Left lung (tissue), 10 donors: Measurements from ENCODE around the gene RBL2. TPM values are rescaled to one million over a fixed set of nuclear protein-coding genes. Genes with fewer than 3 reads are reported as not detected.

ENCODE experiments used
- ATAC-seq: fragments of 200-7000 bp; cut with Tn5 transposase; one replicate; pipeline ENCODE4 v1.9.1; 2020; ENCODE audit warnings: moderate library complexity
- DNase-seq, 4 donors: peaks; one replicate each; pipeline ENCODE4 v3.0.0-alpha.2; 2013 to 2020
- H3K27ac ChIP-seq, 2 donors: fragments of 200-600 bp; sonication (generic) in 1 of 2; one replicate each; pipeline versions ENCODE4 v1.5.0 to v1.8.0; 2020 to 2021
- H3K27me3 ChIP-seq, 2 donors: fragments of 200-600 bp; sonication (generic) in 1 of 2; one replicate each; pipeline versions ENCODE4 v1.5.0 to v1.8.0; 2020 to 2021
- H3K36me3 ChIP-seq, 2 donors: fragments of 200-600 bp; sonication (generic) in 1 of 2; one replicate each; pipeline versions ENCODE4 v1.5.0 to v1.8.0; 2020 to 2021
- H3K4me1 ChIP-seq, 2 donors: fragments of 200-600 bp; one replicate each; pipeline ENCODE4 v1.8.0; 2021
- H3K4me3 ChIP-seq, 2 donors: fragments of 200-600 bp; sonication (generic) in 1 of 2; one replicate each; pipeline versions ENCODE4 v1.5.0 to v1.8.0; 2020 to 2021; ENCODE audit warnings: mild to moderate bottlenecking in 1 of 2
- H3K9me3 ChIP-seq, 2 donors: fragments of 200-600 bp; sonication (generic) in 1 of 2; one replicate each; pipeline versions ENCODE4 v1.5.0 to v1.8.0; 2020 to 2021
- intact Hi-C, 2 donors: fragments of 100-400 bp; cut with DNase I; formaldehyde crosslinking; loops; one replicate each; pipeline versions ENCODE4 v1.11.2 to v1.14.2; 2022
- polyA plus RNA-seq, 6 donors: library from polyadenylated mRNA; unstranded; fragments of 120-200 nt; gene quantifications; one replicate each; pipeline ENCODE4 v1.2.1, GENCODE V29; 2013; ENCODE audit not compliant: insufficient read length in 6 of 6
- total RNA-seq, 2 donors: library from RNA; stranded (reverse); fragmentation: NEBNext Ultra II Directional; extraction: Animal tissue kit (Norgen Biotek cat#: 25700); gene quantifications; one replicate each; pipeline ENCODE4 v1.2.1, GENCODE V29; 2021
- TF ChIP-seq, protein P1 (sequence below), 2 donors: fragments of 200-600 bp; sonication (generic) in 1 of 2; IDR thresholded peaks; one replicate each; pipeline versions ENCODE4 v1.5.0 to v1.8.0; 2021; ENCODE audit warnings: antibody characterized with exemption in 2 of 2
- donor health status: DM: no; HTN: yes; CAD: no.
- donor health status: DM: no; HTN: no; CAD: no.

Gene RBL2
- total and polyA plus RNA-seq, 8 donors: 62.1 to 121 (median 93.3) TPM

DNA sequence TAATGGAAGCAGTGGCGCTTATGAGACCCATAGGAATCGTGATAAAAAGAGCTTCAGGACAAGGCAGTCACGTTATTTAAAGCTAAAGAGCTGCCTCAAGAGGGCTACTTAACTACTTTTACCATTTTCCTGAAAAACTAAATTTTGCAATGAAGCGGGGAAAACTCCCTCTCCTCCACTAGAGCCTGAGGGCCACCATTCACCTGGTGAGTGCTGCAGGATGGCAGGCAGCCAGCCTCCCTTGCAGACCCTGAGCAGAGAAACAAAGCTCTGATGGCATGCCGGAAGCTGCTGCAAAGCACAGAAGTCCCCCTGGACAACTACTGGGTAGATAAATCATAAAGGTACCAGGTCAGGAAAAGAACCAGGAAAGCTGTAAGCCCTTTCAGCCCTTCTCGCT lies 60.4 kb downstream of the RBL2 start:
- no peaks in the 10 kb centered on the region for H3K9me3 ChIP-seq
- H3K36me3 ChIP-seq: peaks cover 0 to 97% of the 10 kb centered on the region in 2 donors
- TF ChIP-seq, protein P1, sequence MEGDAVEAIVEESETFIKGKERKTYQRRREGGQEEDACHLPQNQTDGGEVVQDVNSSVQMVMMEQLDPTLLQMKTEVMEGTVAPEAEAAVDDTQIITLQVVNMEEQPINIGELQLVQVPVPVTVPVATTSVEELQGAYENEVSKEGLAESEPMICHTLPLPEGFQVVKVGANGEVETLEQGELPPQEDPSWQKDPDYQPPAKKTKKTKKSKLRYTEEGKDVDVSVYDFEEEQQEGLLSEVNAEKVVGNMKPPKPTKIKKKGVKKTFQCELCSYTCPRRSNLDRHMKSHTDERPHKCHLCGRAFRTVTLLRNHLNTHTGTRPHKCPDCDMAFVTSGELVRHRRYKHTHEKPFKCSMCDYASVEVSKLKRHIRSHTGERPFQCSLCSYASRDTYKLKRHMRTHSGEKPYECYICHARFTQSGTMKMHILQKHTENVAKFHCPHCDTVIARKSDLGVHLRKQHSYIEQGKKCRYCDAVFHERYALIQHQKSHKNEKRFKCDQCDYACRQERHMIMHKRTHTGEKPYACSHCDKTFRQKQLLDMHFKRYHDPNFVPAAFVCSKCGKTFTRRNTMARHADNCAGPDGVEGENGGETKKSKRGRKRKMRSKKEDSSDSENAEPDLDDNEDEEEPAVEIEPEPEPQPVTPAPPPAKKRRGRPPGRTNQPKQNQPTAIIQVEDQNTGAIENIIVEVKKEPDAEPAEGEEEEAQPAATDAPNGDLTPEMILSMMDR (IDR thresholded peaks at IDR 0.05): no peak
- intact Hi-C loops: no loop called here
- H3K4me1 ChIP-seq: no peaks in the 10 kb centered on the region
- no peak overlapping the region for H3K4me3 ChIP-seq
- no peak overlapping the region for H3K27ac ChIP-seq
- H3K27me3 ChIP-seq: no peaks in the 10 kb centered on the region
- no peak for DNase-seq
- ATAC-seq: no peak

DNA sequence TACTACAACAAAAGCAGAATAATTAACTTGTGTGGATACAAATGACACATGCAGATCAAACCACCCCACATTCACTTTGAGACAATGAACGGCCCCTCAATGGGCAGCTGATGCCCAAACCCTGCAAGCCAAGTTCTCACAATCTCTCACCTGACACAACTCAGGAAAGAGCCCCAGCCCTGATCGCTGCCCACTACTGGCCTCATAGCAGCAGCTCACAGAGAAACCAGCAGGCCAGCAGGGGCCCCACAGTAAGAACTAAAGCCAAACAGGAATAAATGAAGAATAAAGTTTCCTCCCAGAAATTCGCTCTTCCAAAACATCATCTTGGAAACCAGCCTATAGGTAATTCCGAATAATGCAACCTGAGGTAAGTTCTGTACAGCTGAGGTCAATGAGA lies 61.1 kb downstream of the RBL2 start:
- H3K9me3 ChIP-seq: no peaks in the 10 kb centered on the region
- peaks cover 0 to 90% of the 10 kb centered on the region in 2 donors for H3K36me3 ChIP-seq
- no peak for DNase-seq
- no peaks in the 10 kb centered on the region for H3K27me3 ChIP-seq
- TF ChIP-seq, protein P1 (IDR thresholded peaks at IDR 0.05): no peak
- H3K4me1 ChIP-seq: no peaks in the 10 kb centered on the region
- intact Hi-C loops: no loop called here
- no peak overlapping the region for H3K4me3 ChIP-seq
- no peak overlapping the region for H3K27ac ChIP-seq
- ATAC-seq: no peak

DNA sequence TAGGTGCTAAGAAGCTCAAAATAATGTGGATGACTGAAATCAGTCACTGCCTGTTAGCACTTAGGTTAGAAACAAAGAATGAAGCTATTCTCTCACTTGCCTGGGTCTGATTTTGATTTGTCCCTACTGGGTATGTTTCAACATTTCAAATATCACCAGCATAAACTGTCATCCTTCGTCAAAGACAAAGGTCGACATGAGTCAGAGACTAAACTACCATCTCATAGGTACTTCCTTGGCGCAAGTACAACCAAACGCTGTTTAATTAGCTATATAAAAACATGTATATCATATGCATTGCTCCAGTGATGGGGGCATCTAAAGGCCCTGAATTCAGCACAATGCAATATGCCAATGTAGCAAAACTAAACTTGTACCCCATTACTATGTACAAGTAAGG lies 64.7 kb downstream of the RBL2 start:
- Histone ChIP-seq H3K4me1 (peaks cover 0 to 22% of the 10 kb centered on the region in 2 donors), H3K4me3 (no peak overlapping the region), H3K9me3 (no peaks in the 10 kb centered on the region), H3K27me3 (no peaks in the 10 kb centered on the region), H3K27ac (no peak overlapping the region), H3K36me3 (peaks cover 0 to 53% of the 10 kb centered on the region in 2 donors)
- TF ChIP-seq, protein P1 (IDR thresholded peaks at IDR 0.05): no peak
- ATAC-seq (no peak), DNase-seq (no peak)
- intact Hi-C loops: no loop called here

DNA sequence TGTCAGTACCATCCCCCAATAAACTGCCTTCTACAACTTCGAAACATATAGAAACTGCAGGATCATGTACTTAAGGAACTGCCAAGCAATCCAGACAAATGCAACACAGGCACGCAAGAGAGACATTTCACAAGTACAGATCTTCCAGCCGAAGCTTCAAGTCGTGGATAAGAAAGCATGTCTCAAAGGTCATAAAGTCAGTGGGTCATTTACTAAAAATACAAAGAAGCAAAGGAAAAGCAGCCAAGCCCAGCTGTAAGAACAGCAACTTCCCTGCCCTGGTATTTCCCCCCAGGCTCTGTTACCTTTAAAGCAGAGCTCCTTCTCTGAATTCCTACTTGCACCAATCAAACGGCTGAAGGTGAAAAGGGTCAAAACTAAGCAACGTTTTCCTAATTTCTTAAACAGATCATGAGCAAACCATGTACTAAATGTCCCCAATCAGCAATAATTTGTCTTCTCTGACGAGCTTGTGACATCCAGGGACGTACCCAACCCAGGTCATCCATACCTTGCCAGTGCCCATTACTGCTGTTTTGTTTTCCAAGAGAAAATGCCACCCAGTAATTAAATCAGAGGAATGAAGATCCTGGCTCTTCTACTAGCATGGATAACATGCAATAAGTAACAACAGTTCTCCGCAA lies 67.1 kb downstream of the RBL2 start:
- ATAC-seq (no peak), DNase-seq (no peak)
- TF ChIP-seq, protein P1 (IDR thresholded peaks at IDR 0.05): no peak
- intact Hi-C loops: no loop called here
- peaks cover 8 to 34% of the 10 kb centered on the region in 2 donors for H3K4me1 ChIP-seq
- peaks cover 0 to 30% of the 10 kb centered on the region in 2 donors for H3K36me3 ChIP-seq
- no peak overlapping the region for H3K27ac ChIP-seq
- H3K4me3 ChIP-seq: peak overlapping the region in 1 of 2 donors; percentile 89
- no peaks in the 10 kb centered on the region for H3K27me3 ChIP-seq
- H3K9me3 ChIP-seq: no peaks in the 10 kb centered on the region

DNA sequence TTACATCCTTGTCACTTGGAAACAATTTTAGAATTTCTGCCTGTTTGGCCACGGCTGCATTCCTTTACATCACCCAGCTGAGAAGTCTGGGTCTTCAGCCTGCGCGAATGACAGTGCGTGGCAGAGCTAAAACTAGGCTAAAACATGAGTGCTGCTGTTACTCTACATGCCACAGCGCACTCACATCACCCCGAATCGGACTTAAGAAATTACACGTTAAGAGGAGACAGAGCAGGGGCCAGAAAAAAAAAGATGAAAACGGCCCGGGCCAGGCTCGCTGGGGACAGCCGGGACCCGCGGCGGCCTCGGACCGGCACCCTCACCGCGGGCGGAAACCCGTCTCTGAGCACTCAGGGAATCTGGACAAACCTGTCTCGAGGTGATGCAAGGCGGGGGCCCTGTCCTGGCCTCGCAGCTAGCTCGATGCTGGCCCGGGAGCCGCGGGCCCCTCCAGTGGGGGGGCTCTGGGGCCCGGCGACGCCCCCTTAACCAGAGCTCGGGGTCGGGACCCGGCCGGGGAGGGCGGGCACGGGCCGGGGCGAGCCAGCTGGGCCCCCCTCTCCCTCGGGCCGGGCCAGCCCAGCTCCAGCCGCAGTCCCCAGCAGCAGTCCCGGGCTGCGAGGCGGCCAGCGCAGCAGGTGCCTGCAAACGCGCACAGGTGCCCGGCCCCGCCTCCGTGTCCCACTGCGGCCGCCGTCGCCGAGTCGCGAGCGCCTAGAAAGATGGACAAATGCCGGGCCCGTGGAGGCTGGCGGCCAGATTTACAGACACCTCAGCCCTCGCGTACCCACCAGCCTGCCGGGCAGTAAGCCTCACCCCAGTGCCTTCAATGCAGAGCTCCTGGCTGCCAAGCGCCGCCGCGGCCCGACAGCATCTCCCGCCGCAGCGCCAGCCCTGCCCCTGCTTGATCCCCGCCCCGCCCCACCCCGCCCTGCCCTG lies 68.3 kb downstream of the RBL2 start, which contains the start of gene AKTIP:
Gene AKTIP (minus strand): TSS at position 879 of the 939 bp plus-strand sequence. CDS start 2,950 bp downstream, outside the sequence.
- H3K9me3 ChIP-seq: no peaks in the 10 kb centered on the region
- DNase-seq (peak; percentile 66 to 88 (median 69)), ATAC-seq (peak; percentile 46)
- H3K4me1 ChIP-seq: peaks cover 8 to 34% of the 10 kb centered on the region in 2 donors
- intact Hi-C loops: no loop called here
- TF ChIP-seq, protein P1 (IDR thresholded peaks at IDR 0.05): no peak
- H3K4me3 ChIP-seq: peak within 1 kb of the TSS; percentile 89 to 95
- H3K27ac ChIP-seq: peak within 1 kb of the TSS; percentile 94 to 95
- peaks cover 0 to 17% of the 10 kb centered on the region in 2 donors for H3K36me3 ChIP-seq
- no peaks in the 10 kb centered on the region for H3K27me3 ChIP-seq
